Activated CD8-positive, alpha-beta T cell treated with anti-CD3 and anti-CD28 coated beads for 36 hours (primary cell): ENCODE data around the gene SRC. TPM values are rescaled to one million over a fixed set of nuclear protein-coding genes. Genes with fewer than 3 reads are reported as not detected.

Experiments used
- ATAC-seq: fragments of 200-7000 bp; cut with Tn5 transposase; one replicate; pipeline ENCODE4 v1.10.0; 2021; ENCODE audit warnings: mild to moderate bottlenecking, moderate library complexity
- CTCF ChIA-PET: fragments of 350-600 bp; sonication (Branson Sonifier 250); formaldehyde crosslinking; loops from one replicate; lab custom pipeline; 2021; ENCODE audit warnings: antibody characterized with exemption; lab: Charles Lee
- POLR2A ChIA-PET: fragments of 350-600 bp; sonication (Branson Sonifier 250); formaldehyde crosslinking; loops from one replicate; lab custom pipeline; 2021; ENCODE audit warnings: antibody characterized with exemption; lab: Charles Lee
- DNase-seq: peaks from one replicate; pipeline ENCODE4 v3.0.0-alpha.2; 2020
- H3K27ac Mint-ChIP-seq: one replicate; pipeline ENCODE4 v1.8.0; 2021; ENCODE audit warnings: mild to moderate bottlenecking, mixed read lengths
- H3K27me3 Mint-ChIP-seq: one replicate; pipeline ENCODE4 v1.8.0; 2021; ENCODE audit warnings: mixed read lengths
- H3K36me3 Mint-ChIP-seq: one replicate; pipeline ENCODE4 v1.8.0; 2021; ENCODE audit warnings: low read depth, mixed read lengths
- H3K4me1 Mint-ChIP-seq: one replicate; pipeline ENCODE4 v1.8.0; 2021; ENCODE audit warnings: low read depth, mixed read lengths
- H3K4me3 Mint-ChIP-seq: one replicate; pipeline ENCODE4 v1.8.0; 2021; ENCODE audit warnings: mild to moderate bottlenecking, moderate library complexity, mixed read lengths
- H3K9me3 Mint-ChIP-seq: one replicate; pipeline ENCODE4 v1.8.0; 2021; ENCODE audit warnings: mixed read lengths
- intact Hi-C: fragments of 100-400 bp; cut with micrococcal nuclease; formaldehyde crosslinking; loops from one replicate; pipeline ENCODE4 v1.10.0; 2022
- total RNA-seq, 2 experiments: library from RNA; stranded (reverse); gene quantifications; one replicate each; pipeline ENCODE4 v1.2.3, GENCODE V29; 2021
- TF ChIP-seq, protein P1 (sequence below): fragments of 200-600 bp; IDR thresholded peaks from one replicate; pipeline ENCODE4 v1.8.0; 2022; ENCODE audit warnings: antibody characterized with exemption, mild to moderate bottlenecking

The SRC gene
- total RNA-seq, 2 experiments from 2014 or later, result 0.88 to 2.4 TPM

DNA sequence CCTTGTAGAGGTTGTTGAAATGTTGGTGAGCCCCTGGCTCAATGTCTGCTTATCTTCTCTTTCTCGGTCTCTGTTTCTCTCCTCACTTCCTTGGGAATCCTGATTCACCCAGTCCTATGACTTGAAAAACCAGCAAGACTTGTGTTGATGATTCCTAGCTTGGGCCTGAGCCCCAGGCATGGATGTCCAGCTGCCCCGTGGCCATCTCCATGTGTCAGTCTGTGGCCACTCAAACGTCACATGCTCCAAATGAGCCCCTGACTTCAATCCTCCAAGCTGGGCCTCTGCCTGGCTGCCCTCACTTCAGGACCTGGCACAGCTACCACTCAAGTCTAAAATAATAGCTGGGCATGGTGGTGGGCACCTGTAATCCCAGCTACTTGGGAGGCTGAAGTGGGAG, 81.0 kb downstream of the SRC start:
- TF ChIP-seq, protein P1, sequence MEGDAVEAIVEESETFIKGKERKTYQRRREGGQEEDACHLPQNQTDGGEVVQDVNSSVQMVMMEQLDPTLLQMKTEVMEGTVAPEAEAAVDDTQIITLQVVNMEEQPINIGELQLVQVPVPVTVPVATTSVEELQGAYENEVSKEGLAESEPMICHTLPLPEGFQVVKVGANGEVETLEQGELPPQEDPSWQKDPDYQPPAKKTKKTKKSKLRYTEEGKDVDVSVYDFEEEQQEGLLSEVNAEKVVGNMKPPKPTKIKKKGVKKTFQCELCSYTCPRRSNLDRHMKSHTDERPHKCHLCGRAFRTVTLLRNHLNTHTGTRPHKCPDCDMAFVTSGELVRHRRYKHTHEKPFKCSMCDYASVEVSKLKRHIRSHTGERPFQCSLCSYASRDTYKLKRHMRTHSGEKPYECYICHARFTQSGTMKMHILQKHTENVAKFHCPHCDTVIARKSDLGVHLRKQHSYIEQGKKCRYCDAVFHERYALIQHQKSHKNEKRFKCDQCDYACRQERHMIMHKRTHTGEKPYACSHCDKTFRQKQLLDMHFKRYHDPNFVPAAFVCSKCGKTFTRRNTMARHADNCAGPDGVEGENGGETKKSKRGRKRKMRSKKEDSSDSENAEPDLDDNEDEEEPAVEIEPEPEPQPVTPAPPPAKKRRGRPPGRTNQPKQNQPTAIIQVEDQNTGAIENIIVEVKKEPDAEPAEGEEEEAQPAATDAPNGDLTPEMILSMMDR, result no peak
- Mint-ChIP-seq H3K36me3 (no peaks in the 10 kb centered on the region), H3K4me1 (no peaks in the 10 kb centered on the region), H3K9me3 (no peaks in the 10 kb centered on the region), H3K27me3 (peaks cover 7% of the 10 kb centered on the region), H3K4me3 (no peak overlapping the region), H3K27ac (no peak overlapping the region)
- ChIA-PET POLR2A (no interaction called here), CTCF (no interaction called here)
- ATAC-seq (no peak), DNase-seq (no peak)
- intact Hi-C loops, result no loop called here

DNA sequence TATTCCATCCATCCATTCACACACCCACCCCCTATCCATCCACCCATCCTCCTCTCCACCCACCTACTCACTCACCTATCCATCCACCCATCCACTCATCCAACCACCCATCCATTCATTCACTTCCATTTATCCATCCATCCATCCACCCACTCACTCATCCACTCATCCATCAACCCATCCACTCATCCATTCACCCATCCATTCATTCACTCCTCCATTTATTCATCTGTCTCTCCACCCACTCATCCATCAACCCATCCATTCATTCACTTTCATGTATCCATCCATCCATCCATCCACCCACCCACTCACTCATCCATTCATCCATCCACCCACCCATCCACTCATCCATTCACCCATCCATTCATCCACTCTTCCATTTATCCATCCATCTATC, 84.1 kb downstream of the SRC start:
- TF ChIP-seq, protein P1, result no peak
- no peaks in the 10 kb centered on the region for H3K36me3 Mint-ChIP-seq
- no peaks in the 10 kb centered on the region for H3K9me3 Mint-ChIP-seq
- ChIA-PET POLR2A (no interaction called here), CTCF (no interaction called here)
- DNase-seq (no peak), ATAC-seq (no peak)
- no peak overlapping the region for H3K4me3 Mint-ChIP-seq
- no peaks in the 10 kb centered on the region for H3K4me1 Mint-ChIP-seq
- no peak overlapping the region for H3K27ac Mint-ChIP-seq
- no peaks in the 10 kb centered on the region for H3K27me3 Mint-ChIP-seq
- intact Hi-C loops, result no loop called here

DNA sequence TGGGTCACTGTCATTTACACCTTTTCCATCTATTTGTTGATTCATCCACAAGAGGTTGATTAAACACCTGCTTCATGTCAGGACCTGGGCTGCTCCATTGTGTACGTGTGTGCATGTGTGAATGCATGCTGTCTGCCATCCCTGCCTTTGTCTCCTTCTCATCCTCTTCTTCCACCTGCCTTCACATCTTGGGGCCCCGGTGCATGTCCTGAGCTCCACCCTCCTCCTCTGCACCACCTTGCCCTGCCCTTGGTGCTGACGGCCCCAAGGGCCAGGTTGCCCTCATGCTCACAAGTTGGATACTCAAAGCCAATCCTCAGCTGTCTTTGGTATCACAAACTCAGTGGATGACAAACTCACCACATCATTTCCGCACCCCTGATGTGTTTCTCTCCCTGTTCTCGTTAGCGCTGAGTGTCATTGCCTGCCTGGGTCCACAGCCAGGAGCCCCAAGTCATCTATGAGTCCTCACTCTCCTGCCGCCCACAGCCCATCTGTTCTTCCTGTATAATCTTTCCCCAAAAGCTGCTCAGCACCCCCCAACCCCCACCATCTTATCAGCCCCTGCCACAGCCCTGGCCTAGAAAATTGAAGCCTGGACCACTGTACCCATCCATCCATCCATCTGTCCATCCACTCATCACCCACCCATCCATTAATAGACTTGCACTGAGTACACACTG, 85.0 kb downstream of the SRC start:
- H3K4me3 Mint-ChIP-seq, result no peak overlapping the region
- intact Hi-C loops, result no loop called here
- ChIA-PET POLR2A (no interaction called here), CTCF (no interaction called here)
- H3K9me3 Mint-ChIP-seq, result no peaks in the 10 kb centered on the region
- no peak overlapping the region for H3K27ac Mint-ChIP-seq
- TF ChIP-seq, protein P1, result no peak
- DNase-seq (no peak), ATAC-seq (no peak)
- no peaks in the 10 kb centered on the region for H3K27me3 Mint-ChIP-seq
- no peaks in the 10 kb centered on the region for H3K36me3 Mint-ChIP-seq
- H3K4me1 Mint-ChIP-seq, result no peaks in the 10 kb centered on the region

DNA sequence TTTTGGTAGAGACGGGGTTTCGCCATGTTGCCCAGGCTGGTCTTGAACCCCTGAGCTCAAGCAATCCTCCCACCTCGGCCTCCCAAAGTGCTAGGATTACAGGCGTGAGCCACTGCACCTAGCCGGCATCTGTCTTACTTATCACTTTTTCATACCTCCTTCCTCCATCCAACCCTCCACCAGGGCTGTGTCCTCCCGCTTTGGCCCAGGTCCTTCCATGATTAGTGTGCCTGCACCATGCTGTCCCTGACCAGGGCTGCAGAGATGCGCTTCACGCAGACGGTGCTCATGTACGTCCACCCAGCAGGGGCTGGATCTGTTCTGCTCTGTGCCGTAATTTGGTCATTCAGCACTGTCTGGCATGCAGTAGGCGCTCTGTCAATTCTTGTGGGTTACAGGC, 85.8 kb downstream of the SRC start:
- POLR2A ChIA-PET, result no interaction called here
- ATAC-seq (no peak), DNase-seq (no peak)
- Mint-ChIP-seq H3K4me3 (no peak overlapping the region), H3K9me3 (no peaks in the 10 kb centered on the region), H3K4me1 (no peaks in the 10 kb centered on the region), H3K36me3 (no peaks in the 10 kb centered on the region), H3K27me3 (no peaks in the 10 kb centered on the region), H3K27ac (no peak overlapping the region)
- TF ChIP-seq, protein P1, result no peak
- intact Hi-C loops, result no loop called here
- CTCF ChIA-PET, result no interaction called here

DNA sequence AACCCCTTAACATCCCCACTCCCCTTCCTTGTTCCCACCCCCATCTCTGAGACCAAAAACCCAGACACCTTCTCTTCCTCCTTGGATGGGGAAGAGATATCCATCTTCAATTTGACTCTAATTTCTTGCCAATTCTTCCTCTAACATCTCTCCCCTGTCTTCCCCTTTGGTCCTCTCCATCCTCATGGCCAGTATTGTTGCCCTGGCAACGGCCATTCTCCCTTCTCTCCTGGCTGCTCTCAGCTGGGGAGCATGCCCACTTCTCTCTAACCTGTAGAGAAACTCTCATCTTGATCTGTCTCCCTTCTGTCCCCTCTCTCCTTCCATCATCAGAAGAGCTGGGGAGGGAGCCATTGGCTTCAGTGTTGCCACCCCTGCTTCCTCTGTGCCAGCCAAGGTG, 86.7 kb downstream of the SRC start:
- TF ChIP-seq, protein P1, result no peak
- DNase-seq (no peak), ATAC-seq (no peak)
- ChIA-PET POLR2A (no interaction called here), CTCF (no interaction called here)
- H3K9me3 Mint-ChIP-seq, result no peaks in the 10 kb centered on the region
- intact Hi-C loops, result no loop called here
- H3K4me1 Mint-ChIP-seq, result no peaks in the 10 kb centered on the region
- no peak overlapping the region for H3K4me3 Mint-ChIP-seq
- no peaks in the 10 kb centered on the region for H3K27me3 Mint-ChIP-seq
- H3K27ac Mint-ChIP-seq, result no peak overlapping the region
- no peaks in the 10 kb centered on the region for H3K36me3 Mint-ChIP-seq
